H1 (cell line): ENCODE results near the gene CARD14. TPM values are rescaled to one million over a fixed set of nuclear protein-coding genes. Genes with fewer than 3 reads are reported as not detected.
A peak's percentile ranks its signal among the peaks of the same experiment; 100 is the strongest.

ENCODE experiments used
- CTCF ChIA-PET: fragments of 300-600 bp; sonication (Branson Sonifier 250); formaldehyde crosslinking; loops from one replicate; lab custom pipeline; 2021; ENCODE audit not compliant: partially characterized antibody; lab: Charles Lee
- POLR2A ChIA-PET: fragments of 300-600 bp; sonication (Branson Sonifier 250); formaldehyde crosslinking; loops from one replicate; lab custom pipeline; 2021; ENCODE audit warnings: inconsistent platforms; ENCODE audit not compliant: partially characterized antibody; lab: Charles Lee
- DNase-seq, 2 experiments: peaks; one replicate each; pipeline versions ENCODE4 v3.0.0 to v3.0.0-alpha.2; 2010 to 2022; ENCODE audit warnings: low spot score in 2 of 2, low read depth in 1 of 2, mixed read lengths in 1 of 2
- FAIRE-seq: peaks from 2 replicates; lab custom pipeline; 2011; peaks lifted over from hg19 to GRCh38; lab: Jason Lieb, UNC
- H2AFZ ChIP-seq: 2 replicates; pipeline ENCODE4 v1.8.1; 2012; ENCODE audit warnings: low read length, inconsistent platforms
- H2AK5ac ChIP-seq: 2 replicates; pipeline ENCODE4 v1.6.1; 2013; ENCODE audit warnings: low read depth, low read length
- H2BK120ac ChIP-seq: replicated peaks from 2 replicates; pipeline ENCODE3; 2013; ENCODE audit warnings: low read depth, low read length, inconsistent platforms
- H2BK12ac ChIP-seq: 2 replicates; pipeline ENCODE4 v1.6.1; 2013; ENCODE audit warnings: low read depth, low read length
- H2BK15ac ChIP-seq: 2 replicates; pipeline ENCODE4 v1.6.1; 2013; ENCODE audit warnings: low read length
- H2BK20ac ChIP-seq: 2 replicates; pipeline ENCODE4 v1.6.1; 2013; ENCODE audit warnings: low read length
- H2BK5ac ChIP-seq: 2 replicates; pipeline ENCODE4 v1.6.1; 2013; ENCODE audit warnings: low read depth, low read length
- H3K14ac ChIP-seq: 2 replicates; pipeline ENCODE4 v1.6.1; 2013; ENCODE audit warnings: inconsistent platforms; ENCODE audit not compliant: insufficient read length
- H3K18ac ChIP-seq: 2 replicates; pipeline ENCODE4 v1.6.1; 2013; ENCODE audit warnings: low read length; ENCODE audit errors: extremely low read depth
- H3K23ac ChIP-seq: 2 replicates; pipeline ENCODE4 v1.6.1; 2013; ENCODE audit warnings: inconsistent platforms; ENCODE audit not compliant: insufficient read length
- H3K23me2 ChIP-seq: 2 replicates; pipeline ENCODE4 v1.6.1; 2013; ENCODE audit warnings: low read depth, low read length
- H3K27ac ChIP-seq: 2 replicates; pipeline ENCODE4 v1.6.1; 2011; ENCODE audit warnings: low read depth, low read length, inconsistent platforms
- H3K27me3 ChIP-seq, 4 experiments: replicated peaks in 1 of 4; 1 replicate in 1 of 4; 2 replicates in 3 of 4; pipeline versions ENCODE4 v1.6.1 to v1.8.1; 2011 to 2013; ENCODE audit warnings: low read length in 3 of 4, mild to moderate bottlenecking in 3 of 4, inconsistent platforms in 2 of 4, mixed read lengths in 2 of 4, moderate library complexity in 1 of 4; ENCODE audit not compliant: control insufficient read depth in 3 of 4, insufficient read depth in 3 of 4; ENCODE audit errors: extremely low read depth in 1 of 4
- H3K36me3 ChIP-seq, 4 experiments: 2 replicates each; pipeline versions ENCODE4 v1.6.1 to v1.8.1; 2011 to 2013; ENCODE audit warnings: mild to moderate bottlenecking in 4 of 4, low read length in 3 of 4, moderate library complexity in 2 of 4, control low read depth in 1 of 4, inconsistent platforms in 1 of 4; ENCODE audit not compliant: insufficient read depth in 4 of 4, control insufficient read depth in 2 of 4
- H3K4ac ChIP-seq: replicated peaks from 2 replicates; pipeline ENCODE3; 2013; ENCODE audit warnings: low read length, low read depth, mixed read lengths, inconsistent platforms; ENCODE audit not compliant: insufficient read length
- H3K4me1 ChIP-seq, 4 experiments: replicated peaks in 1 of 4; 1 replicate in 1 of 4; 2 replicates in 3 of 4; pipeline versions ENCODE4 v1.6.1 to v1.8.1; 2011 to 2013; ENCODE audit warnings: low read length in 3 of 4, inconsistent platforms in 2 of 4, mixed read lengths in 1 of 4; ENCODE audit not compliant: insufficient read depth in 4 of 4, control insufficient read depth in 3 of 4
- H3K4me2 ChIP-seq, 2 experiments: 2 replicates each; pipeline versions ENCODE4 v1.6.1 to v1.8.1; 2011 to 2013; ENCODE audit warnings: low read depth in 2 of 2, low read length in 2 of 2, control low read depth in 1 of 2, inconsistent platforms in 1 of 2, mild to moderate bottlenecking in 1 of 2; ENCODE audit not compliant: insufficient read depth in 1 of 2
- H3K4me3 ChIP-seq, 4 experiments: fragments of 200-600, 300-600 bp in 1 of 4; sonication (generic), shearing (Covaris generic), sonication (Bioruptor Twin) in 1 of 4; 2 replicates each; pipeline versions ENCODE4 v1.5.1 to v1.8.1; 2011 to 2016; ENCODE audit warnings: low read length in 4 of 4, low read depth in 3 of 4, control low read depth in 2 of 4, inconsistent platforms in 2 of 4, mild to moderate bottlenecking in 2 of 4, mixed read lengths in 1 of 4, moderate library complexity in 1 of 4; ENCODE audit not compliant: insufficient read depth in 2 of 4; ENCODE audit errors: extremely low read depth in 1 of 4
- H3K56ac ChIP-seq: replicated peaks from 2 replicates; pipeline ENCODE3; 2013; ENCODE audit warnings: low read depth, mild to moderate bottlenecking, mixed read lengths, low read length, inconsistent platforms; ENCODE audit not compliant: insufficient read length
- H3K79me1 ChIP-seq: 2 replicates; pipeline ENCODE4 v1.6.1; 2013; ENCODE audit warnings: low read depth, low read length, control low read depth
- H3K79me2 ChIP-seq, 2 experiments: 2 replicates each; pipeline versions ENCODE4 v1.6.1 to v1.8.1; 2012 to 2013; ENCODE audit warnings: low read length in 2 of 2, mild to moderate bottlenecking in 2 of 2, inconsistent platforms in 1 of 2; ENCODE audit not compliant: insufficient read depth in 2 of 2, control insufficient read depth in 1 of 2
- H3K9ac ChIP-seq, 4 experiments: replicated peaks in 1 of 4; 1 replicate in 1 of 4; 2 replicates in 3 of 4; pipeline versions ENCODE4 v1.6.1 to v1.8.1; 2011 to 2013; ENCODE audit warnings: low read depth in 3 of 4, low read length in 3 of 4, control low read depth in 2 of 4, mild to moderate bottlenecking in 2 of 4, moderate library complexity in 2 of 4, inconsistent platforms in 1 of 4; ENCODE audit errors: extremely low read depth in 1 of 4
- H3K9me3 ChIP-seq, 2 experiments: 2 replicates each; pipeline versions ENCODE4 v1.6.1 to v1.8.1; 2012 to 2013; ENCODE audit warnings: mild to moderate bottlenecking in 2 of 2, moderate library complexity in 2 of 2, control low read depth in 1 of 2, inconsistent platforms in 1 of 2, low read depth in 1 of 2, low read length in 1 of 2, mixed read lengths in 1 of 2; ENCODE audit not compliant: insufficient read depth in 2 of 2
- H4K20me1 ChIP-seq, 2 experiments: replicated peaks in 1 of 2; 2 replicates each; pipeline versions ENCODE3 to v1.8.1; 2011 to 2013; ENCODE audit warnings: inconsistent platforms in 2 of 2, low read length in 2 of 2, mild to moderate bottlenecking in 1 of 2; ENCODE audit not compliant: insufficient read depth in 2 of 2, control insufficient read depth in 1 of 2
- H4K5ac ChIP-seq: 2 replicates; pipeline ENCODE4 v1.6.1; 2013; ENCODE audit warnings: low read length, low read depth, mixed read lengths, inconsistent platforms; ENCODE audit not compliant: insufficient read length
- H4K8ac ChIP-seq: 2 replicates; pipeline ENCODE4 v1.8.0; 2013; ENCODE audit warnings: mild to moderate bottlenecking, moderate library complexity, low read length, inconsistent platforms; ENCODE audit not compliant: insufficient read depth; ENCODE audit errors: extremely low read depth
- H4K91ac ChIP-seq: replicated peaks from 2 replicates; pipeline ENCODE3; 2013; ENCODE audit warnings: low read length, mixed read lengths, inconsistent platforms; ENCODE audit not compliant: insufficient read length
- CBX5 ChIP-seq: fragments of 300-800, 300-1000 bp; sonication (generic); IDR thresholded peaks from 2 replicates; pipeline ENCODE4 v1.7.1; 2016; ENCODE audit warnings: antibody characterized with exemption, low read length, low read depth
- SP2 ChIP-seq: IDR thresholded peaks from 2 replicates; pipeline ENCODE4 v1.6.1; 2012; ENCODE audit warnings: mild to moderate bottlenecking, low read length, inconsistent platforms
- TAF1 ChIP-seq: IDR thresholded peaks from 2 replicates; pipeline ENCODE4 v1.6.1; 2011; ENCODE audit warnings: mild to moderate bottlenecking, low read depth, low read length
- TBP ChIP-seq: IDR thresholded peaks from 2 replicates; pipeline ENCODE4 v1.6.1; 2011; ENCODE audit warnings: low read depth, low read length, improper control_type of control experiment
- WGBS, 2 experiments: shearing (Covaris generic) in 1 of 2; methylation state at CpG; one replicate each; pipeline versions ENCODE4 v1.1.6 to v1.1.7; 2013 to 2015; ENCODE audit warnings: low lambda C conversion rate in 2 of 2, mixed read lengths in 2 of 2, inconsistent platforms in 1 of 2, low coverage in 1 of 2, missing lambda C conversion rate in 1 of 2; ENCODE audit not compliant: insufficient replicate concordance in 2 of 2, insufficient coverage in 1 of 2, insufficient read length in 1 of 2; ENCODE audit errors: extremely low coverage in 1 of 2, missing lambda C conversion rate in 1 of 2; 5-methylcytosine and 5-hydroxymethylcytosine counted together
- polyA plus RNA-seq, 7 experiments: library from polyadenylated mRNA; depleted of rRNA in 3 of 7; stranded (reverse) in 5 of 7; unstranded in 2 of 7; fragments of >200 nt in 5 of 7; fragments of 200-250 nt in 2 of 7; gene quantifications; 1 replicate in 5 of 7; 2 replicates in 1 of 7; 4 replicates in 1 of 7; pipeline versions ENCODE4 v1.2.1 to v1.2.3, GENCODE V29; 2011 to 2013; ENCODE audit warnings: missing spikeins in 2 of 7, mixed read lengths in 2 of 7
- total RNA-seq: library from RNA; stranded (reverse); fragmentation: NEBNext Ultra II Directional; extraction: Animal tissue kit (Norgen Biotek cat#: 25700); gene quantifications from 2 replicates; pipeline ENCODE4 v1.2.1, GENCODE V29; 2021

The CARD14 gene
- total and polyA plus RNA-seq, 2 of the 8 experiments (the other 6 are each of a cell fraction or from before 2014, with no cell fraction given) = 0.08 TPM; not detected in 1

DNA sequence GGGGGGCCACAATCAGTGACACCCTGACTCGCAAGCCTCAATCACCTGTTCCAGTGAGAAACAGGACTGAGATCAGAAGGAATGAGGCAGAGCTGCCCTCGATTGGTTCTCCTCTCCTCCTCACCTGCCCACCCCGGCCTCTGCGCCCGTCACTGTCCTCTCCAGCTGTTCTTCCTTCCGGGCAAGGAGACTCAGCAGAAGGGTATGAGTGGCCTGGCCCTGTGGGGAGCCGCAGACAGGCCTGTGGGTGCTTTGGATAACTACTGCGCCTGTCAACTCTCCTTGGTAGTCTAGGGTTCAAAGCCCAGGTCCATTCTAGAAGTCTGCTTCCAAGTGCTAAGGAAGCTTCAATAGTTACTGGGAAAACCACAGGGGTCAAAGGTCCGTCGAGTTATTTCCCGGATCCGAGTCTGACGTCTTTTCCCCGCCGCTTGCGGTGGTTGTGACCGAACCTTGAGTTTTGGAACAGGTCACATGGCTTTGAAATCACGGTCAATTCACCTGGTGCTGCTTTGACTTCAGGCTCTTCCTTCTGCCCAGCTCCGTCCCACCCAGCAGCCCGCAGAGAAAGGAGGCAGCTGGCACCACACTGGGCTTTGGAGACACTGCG lies 8.3 kb downstream of the CARD14 start:
- Histone ChIP-seq H3K27ac (no peak overlapping the region), H2BK20ac (no peak overlapping the region), H4K5ac (no peak overlapping the region), H3K4me2 (no peak overlapping the region), H3K4me3 (no peak overlapping the region), H3K56ac (no peak overlapping the region), H3K9ac (no peak overlapping the region), H2BK5ac (no peak overlapping the region), H3K79me1 (no peaks in the 10 kb centered on the region), H2AFZ (peak overlapping the region; percentile 38; the same call in 1 of the 2 replicates), H3K79me2 (no peaks in the 10 kb centered on the region), H3K18ac (no peak overlapping the region), H3K36me3 (no peaks in the 10 kb centered on the region), H2AK5ac (no peak overlapping the region), H4K8ac (no peak overlapping the region), H3K14ac (no peak overlapping the region), H2BK12ac (no peak overlapping the region), H3K23me2 (no peaks in the 10 kb centered on the region), H3K23ac (no peak overlapping the region), H4K20me1 (no peaks in the 10 kb centered on the region), H3K4ac (no peak overlapping the region), H3K9me3 (no peaks in the 10 kb centered on the region), H3K4me1 (peaks cover 0 to 3% (median under 1%) of the 10 kb centered on the region in 4 experiments; a peak in 2 of 7 replicates), H2BK120ac (no peak overlapping the region), H4K91ac (no peak overlapping the region), H2BK15ac (no peak overlapping the region), H3K27me3 (no peaks in the 10 kb centered on the region)
- FAIRE-seq (no peak), DNase-seq (no peak)
- no peak for TF ChIP-seq CBX5
- no peak for TF ChIP-seq SP2
- TF ChIP-seq TAF1 = no peak
- TF ChIP-seq TBP = no peak
- 96% methylated on average over 20 of the region's 21 CpGs; no CpG with 5 or more reads in 1 of the 2 experiments for WGBS, 2 experiments
- ChIA-PET CTCF (interaction anchor here (1.0 to 2.6 kb wide), 7 partner anchors 8 to 184 kb away, joined by 3 to 13 read pairs (median 4); no protein-coding TSS in a partner anchor), POLR2A (interaction anchor here (0.6 to 1.4 kb wide), 6 partner anchors 7 to 219 kb away, joined by 3 to 6 read pairs (median 3); no protein-coding TSS in a partner anchor)
